ENCODE measurements around the gene EYS.

EYS gene

DNA sequence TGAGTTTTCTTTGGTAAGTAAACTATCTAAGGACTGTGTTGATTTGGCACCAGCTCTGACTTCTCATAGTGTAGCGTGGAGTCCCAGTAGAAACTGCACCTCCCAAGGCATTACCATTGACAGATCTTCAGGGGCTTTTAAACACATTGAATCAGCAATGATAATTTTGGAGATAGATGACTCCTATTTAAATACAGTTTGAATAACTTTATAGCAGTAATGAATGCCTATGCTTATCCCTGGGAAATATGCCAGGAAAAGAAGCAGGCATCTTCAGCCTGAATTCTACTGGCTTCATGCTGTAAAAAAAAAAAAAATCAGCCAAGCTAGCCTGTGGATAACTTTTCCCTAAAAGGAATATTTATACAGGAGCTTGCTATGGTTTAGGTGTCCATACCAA, 895.9 kb downstream of the EYS start:
- DNase-seq, result no peak
- intact Hi-C loops (cut with DNase I), result no loop called here

DNA sequence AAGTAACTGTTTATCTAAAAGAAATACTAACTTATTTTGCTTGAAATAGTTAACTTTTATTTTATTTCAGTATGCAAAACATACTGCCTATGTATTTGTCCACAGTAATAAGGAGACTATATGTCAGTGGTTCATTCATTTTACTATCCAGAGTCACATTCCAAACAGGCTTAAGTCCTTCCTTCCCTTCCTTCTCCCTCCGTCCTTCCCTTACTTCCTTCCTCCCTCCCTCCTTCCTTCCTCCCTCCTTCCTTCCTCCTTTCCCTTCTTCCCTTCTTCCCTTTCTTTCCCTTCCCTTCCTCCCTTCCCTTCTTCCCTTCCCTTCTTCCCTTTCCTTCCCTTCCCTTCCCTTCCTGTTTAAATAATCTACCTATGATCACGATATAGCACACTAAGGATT, 899.2 kb downstream of the EYS start:
- intact Hi-C loops (cut with DNase I), result no loop called here
- DNase-seq, result no peak

DNA sequence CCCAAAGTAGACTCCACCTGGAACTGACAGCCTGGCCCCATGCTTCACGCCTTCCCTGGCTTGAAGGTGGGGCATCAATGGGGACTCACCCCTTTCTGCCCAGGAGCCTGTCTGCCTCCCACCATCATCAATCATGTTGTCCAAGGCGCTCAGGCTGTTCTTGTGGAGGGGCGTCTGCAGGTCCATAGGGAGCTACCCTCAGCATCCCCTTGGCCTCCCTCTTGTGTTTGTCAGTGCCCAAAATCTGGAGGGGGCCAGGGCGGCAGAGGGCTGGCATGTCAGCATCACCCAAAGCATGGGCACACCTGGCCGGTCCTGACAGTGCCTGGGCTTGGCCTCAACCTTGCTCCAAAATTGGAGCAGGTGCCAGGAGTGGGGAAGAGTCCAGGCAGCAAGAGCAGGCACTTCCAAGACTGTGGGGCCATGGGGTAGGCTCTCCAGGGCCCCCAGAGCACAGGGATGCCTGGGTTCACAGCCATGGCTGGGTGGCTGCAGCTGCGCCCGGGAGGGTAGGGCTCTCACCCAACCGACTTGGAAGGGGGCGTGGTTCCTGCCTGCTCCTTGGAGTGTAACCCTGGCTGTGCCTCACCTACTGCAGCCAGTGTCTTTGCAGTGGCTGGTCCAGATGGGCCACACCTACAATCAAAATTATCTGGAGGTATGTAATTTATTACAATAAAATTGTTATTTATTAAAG, 903.4 kb downstream of the EYS start:
- intact Hi-C loops (cut with DNase I), result no loop called here

DNA sequence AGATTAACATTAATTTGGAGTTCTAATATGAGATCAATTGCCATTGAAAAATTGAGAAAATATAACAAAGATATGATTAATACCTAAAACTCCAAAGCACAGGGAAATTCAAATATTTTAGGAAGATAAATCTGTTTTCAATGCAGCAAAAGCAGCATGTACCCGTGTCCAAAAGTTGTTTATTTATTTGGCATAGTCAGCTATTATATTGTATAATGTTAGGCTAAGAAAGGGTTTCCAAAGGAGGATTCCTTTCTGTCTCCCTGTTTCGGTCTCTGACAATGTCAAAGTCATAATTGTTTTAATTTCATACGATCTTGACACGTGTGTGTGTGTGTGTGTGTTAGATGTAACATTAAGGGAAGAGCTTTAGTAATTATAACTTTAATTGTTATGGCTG, 914.5 kb downstream of the EYS start:
- no peak for DNase-seq
- intact Hi-C loops (cut with DNase I), result no loop called here

More for the DNA sequence above, 903.4 kb downstream of the EYS start:
- DNase-seq, result no peak

DNA sequence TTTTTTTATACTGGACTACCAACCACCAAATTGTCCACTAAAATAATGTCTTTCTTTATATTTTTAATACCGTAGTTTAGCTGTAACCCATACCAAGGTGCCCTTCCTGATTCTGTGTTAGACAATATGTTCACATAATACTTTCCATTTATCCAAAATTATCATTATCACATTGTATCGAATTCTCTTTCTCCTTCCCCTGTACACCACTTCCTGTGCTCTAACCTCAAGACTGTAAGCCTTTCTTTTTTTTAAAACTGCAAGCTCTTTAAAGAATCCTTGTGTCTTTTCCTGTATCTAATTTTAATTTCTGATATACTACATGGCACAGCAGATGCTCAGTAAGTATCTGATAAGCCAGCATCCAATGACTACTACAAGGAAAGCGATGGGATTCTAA, 917.5 kb downstream of the EYS start:
- intact Hi-C loops (cut with DNase I), result no loop called here

DNA sequence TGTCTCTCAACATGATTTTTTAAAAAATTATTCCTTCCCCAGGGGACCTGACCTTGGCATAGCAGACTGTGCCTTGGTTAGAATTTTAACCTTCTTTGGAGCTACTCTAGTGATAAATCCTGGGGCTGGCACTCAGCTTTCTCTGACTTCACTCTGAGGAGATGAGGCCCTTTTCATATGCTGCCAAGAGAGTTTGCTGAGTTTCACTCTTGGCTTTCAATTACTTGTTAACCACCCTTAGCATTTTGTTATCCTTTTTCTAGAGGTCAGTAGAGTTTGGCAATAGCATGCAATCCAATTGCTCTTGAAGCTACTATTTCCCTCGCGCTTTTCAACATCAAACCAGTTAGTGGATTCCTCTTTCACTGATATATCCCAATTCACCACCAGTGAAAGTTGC, 920.3 kb downstream of the EYS start:
- no peak for DNase-seq
- intact Hi-C loops (cut with DNase I), result no loop called here

More for the DNA sequence above, 917.5 kb downstream of the EYS start:
- DNase-seq, result no peak

DNA sequence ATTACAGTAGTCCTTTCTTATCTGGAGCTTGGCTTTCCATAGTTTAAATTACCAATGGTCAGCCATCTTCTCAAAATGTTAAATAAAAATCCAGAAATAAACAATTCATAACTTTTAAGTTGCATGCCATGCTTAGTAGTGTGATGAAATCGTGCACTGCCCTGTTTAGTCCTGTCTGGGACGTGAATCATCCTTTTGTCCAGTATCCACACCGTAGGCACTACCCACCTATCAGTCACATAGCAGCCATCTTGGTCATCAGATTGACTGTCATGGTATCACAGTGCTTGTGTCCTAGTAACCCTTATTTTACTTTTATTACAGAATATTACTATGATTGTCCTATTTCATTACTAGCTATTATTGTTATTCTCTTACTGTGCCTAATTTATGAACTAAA, 924.1 kb downstream of the EYS start:
- intact Hi-C loops (cut with DNase I), result no loop called here
- DNase-seq, result no peak

DNA sequence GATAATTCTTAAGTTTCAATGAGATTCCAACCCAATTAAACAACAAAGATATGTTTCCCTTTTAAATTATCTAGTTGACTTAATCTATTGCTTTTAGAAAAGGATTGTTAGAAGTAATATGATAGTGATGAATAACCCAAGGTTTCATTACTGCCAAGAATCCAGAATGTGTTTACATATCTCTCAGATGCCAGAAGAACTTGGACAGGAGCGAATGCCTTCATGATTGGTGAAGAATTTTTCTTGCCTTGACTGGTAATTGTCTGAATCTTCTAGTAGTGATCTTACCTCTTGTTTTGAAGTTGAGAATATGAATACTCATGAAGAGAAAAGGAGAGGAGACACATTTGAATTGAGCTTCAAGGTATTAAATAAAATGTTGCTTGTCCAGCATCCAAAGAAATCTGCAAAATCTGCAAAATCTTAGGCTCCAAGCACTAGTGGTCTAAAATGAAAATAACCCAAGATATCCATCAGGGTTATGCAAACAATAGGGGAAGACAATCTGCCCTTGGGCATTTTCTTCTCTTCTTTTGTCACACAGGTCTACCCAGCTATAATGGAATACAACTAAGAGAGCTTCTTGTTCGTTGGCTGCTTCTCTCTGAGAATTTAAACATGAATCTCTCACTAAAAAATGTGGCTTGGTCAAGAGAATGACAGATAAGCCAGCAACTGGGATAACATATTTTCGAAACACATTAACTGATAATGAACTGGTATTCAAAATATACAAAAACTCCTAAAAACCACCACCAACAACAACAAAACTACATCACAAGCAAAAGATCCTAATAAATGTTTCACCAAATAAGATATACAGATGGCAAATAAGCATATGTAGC, 928.9 kb downstream of the EYS start:
- intact Hi-C loops (cut with DNase I), result no loop called here
- DNase-seq, result no peak

DNA sequence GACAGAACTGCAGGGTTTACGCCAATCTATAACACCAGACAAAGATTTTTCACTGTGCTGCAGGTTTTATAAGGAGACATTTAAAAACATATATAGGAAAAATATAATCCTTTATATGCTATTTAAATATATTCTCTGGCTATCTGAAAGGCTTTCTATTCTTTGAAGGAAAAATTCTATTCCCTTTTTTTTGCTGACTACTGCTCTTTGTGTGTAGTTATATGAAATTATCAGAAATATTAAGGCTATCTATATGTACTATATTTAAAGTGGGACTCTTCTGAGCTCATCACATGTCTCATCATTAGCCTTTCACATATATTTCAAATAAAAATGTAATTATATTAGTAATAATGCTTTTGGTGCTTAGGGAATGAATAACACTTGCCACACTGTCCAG, 930.7 kb downstream of the EYS start:
- intact Hi-C loops (cut with DNase I), result no loop called here
- DNase-seq, result no peak

DNA sequence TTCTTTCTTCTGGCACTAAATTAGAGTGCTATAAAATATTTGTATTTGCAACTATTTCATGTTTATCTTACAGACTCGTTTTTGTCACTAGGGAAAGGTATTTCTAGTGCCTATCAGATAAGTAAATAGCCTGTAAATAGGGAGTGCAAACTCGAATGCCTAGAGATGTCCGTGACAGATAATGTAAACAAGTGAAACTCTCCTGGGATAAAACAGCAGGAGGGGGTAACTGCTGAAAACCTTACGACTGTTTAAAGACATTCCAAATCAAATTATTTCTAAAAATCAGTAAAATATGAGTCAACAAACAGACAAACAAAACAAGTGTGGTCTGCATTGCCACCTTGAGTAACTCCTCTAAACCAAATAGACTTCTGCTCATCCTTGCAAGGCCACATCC, 932.1 kb downstream of the EYS start:
- intact Hi-C loops (cut with DNase I), result no loop called here
- no peak for DNase-seq

DNA sequence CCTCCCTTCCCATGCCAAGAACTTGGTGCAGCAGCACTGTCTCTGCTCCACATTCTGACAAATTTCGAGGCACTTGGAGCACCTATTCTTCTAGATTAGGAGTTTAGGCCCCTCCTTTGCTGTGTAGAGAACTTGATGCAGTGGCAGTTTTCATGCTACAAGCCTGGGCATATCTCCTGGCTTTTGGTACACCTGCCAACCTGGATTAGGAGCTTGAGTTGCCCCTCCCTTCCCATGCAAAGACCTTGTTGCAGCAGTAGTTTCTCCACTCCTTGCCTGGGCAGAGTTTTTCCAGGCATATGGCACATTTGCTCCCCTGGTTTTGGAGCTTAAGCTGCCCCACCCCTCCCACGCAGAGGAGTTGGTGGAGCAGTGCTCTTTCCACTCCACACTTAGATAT, 956.1 kb downstream of the EYS start:
- intact Hi-C loops (cut with DNase I), result no loop called here
- DNase-seq, result no peak

DNA sequence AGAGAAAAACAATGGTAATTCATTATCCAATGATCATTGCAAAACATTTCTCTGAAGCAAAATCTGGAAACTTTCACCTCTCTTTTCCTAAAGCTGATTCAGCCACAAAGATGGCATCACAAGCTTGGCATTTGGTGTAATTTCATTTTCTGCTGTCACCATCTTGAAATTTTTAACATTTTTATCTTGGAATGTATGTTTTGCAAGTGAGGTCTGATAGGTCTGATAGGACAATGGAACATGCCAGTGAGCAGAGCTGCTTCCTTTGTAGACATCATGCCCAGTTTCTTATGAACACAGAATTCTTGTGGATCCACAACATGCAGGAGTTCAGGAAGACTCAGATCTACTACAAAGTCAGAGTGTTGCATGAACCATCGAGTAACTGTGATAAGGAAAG, 969.6 kb downstream of the EYS start:
- intact Hi-C loops (cut with DNase I), result no loop called here
- DNase-seq, result no peak

DNA sequence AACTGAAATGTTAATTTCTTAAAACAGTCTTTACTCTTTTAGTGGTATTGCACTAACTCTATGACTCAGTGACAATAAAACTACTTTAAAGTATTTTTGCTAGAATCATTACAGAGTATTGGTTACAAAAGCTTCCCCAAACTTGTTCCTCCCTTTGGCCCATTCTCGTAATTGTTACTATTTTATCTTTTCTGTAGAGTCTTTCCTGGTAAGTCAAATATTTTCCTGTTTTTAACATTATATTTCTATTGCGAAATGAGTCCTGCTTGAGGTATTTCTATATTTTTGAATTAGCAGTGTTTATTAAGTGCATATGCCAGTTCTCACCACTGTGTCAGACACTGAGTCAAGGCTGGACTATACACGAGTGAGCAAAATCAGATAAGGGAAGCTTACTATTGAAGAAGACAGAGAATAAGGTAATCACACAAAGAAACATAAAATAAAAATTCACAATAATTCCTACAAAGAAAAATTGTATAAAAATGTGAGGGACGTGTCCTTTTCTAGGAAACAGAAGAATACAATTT, 970.5 kb downstream of the EYS start:
- no peak for DNase-seq
- intact Hi-C loops (cut with DNase I), result no loop called here

DNA sequence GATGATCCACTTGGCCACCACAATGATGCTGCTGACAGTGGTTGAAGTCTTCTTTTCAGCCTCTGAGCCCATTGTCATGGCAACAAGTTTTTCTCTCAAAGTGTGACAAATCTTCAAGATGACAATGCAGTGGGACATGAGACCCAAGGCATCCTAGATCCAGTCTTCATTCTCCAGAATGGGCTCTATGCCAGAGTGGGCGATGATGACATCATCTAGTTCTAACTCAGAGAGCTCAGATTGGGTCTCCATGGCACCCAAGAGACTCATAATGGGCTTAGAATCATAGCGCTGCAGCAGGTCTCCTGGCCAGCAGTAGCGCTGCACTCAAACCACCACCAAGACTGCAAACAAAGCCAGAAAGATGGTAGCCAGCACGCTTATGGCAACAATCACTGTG, 973.6 kb downstream of the EYS start:
- intact Hi-C loops (cut with DNase I), result no loop called here

DNA sequence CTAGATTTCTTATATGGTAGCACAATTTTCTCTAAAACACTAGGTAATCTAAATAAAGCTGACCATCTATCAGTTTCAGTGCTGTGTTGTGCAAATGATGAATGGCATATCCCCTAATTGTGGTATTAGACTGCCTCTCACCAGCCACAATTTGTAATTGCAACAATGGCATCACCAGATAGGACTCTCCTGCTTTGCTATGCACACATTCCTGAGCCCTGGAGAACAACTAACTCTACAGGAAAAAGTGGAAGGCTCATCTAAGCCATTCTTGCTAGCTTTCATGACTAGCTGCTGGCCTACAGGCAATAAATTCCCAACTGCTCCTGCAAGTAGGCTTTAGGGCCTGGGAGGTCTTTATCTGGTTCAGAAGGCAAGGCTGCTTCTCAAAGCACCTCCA, 974.1 kb downstream of the EYS start:
- DNase-seq, result no peak
- intact Hi-C loops (cut with DNase I), result no loop called here

More for the DNA sequence above, 973.6 kb downstream of the EYS start:
- DNase-seq, result no peak

DNA sequence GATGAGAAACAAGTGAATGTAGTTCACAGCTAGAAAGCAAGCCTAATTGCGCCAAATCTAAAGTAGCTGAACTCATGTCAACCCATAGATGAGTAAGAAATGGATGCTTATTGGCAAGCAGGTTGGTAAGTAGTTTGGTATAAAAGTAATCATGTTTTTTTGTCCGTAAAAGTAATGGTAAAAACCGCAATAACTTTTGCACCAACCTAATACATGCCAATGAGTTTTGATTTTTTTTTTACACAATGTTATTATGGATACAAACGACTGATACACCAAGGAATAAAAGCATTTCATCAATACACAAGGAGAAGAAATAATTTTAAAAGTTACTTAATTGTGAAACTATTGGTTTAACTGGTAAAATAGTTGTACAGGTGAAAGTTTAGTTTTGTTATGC, 977.5 kb downstream of the EYS start:
- intact Hi-C loops (cut with DNase I), result no loop called here
- DNase-seq, result no peak

DNA sequence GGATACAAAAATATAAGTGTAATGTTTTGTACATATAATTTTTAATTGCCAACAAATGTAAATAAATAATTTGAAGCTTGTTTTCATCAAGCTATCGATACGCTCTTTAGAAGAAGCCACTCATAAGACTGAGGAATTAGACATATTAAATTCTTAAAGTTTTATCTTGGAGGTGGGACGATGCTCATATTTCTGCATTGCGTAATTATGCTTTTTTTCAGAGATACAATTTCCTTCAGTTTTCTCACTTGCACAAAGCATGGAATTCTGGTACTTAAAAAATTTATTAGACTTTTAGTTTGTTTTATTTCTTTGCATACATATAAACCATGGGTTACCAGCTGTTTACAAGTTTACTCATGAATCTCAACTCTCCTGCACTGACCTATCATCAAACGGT, 980.0 kb downstream of the EYS start:
- intact Hi-C loops (cut with DNase I), result no loop called here
- DNase-seq, result no peak

DNA sequence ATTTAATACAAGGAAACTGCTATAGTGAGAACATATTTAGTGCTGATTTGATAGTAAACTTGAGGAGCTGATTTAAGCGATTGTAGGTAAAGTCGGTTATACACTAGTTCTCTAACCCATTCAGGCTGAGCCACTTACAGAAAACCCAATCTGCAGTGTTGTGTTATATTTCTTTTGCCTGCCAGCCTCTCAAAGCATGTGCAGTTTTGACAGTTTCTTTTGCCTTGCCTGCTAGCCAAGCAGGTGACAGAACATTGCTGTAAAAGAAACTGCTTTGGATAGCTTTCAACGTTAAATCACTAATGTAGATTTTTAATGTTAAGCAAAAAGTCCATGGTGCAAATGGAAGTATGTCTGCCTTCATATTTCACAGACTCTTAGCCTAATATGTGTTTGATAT, 982.9 kb downstream of the EYS start:
- intact Hi-C loops (cut with DNase I), result no loop called here
- DNase-seq, result no peak

DNA sequence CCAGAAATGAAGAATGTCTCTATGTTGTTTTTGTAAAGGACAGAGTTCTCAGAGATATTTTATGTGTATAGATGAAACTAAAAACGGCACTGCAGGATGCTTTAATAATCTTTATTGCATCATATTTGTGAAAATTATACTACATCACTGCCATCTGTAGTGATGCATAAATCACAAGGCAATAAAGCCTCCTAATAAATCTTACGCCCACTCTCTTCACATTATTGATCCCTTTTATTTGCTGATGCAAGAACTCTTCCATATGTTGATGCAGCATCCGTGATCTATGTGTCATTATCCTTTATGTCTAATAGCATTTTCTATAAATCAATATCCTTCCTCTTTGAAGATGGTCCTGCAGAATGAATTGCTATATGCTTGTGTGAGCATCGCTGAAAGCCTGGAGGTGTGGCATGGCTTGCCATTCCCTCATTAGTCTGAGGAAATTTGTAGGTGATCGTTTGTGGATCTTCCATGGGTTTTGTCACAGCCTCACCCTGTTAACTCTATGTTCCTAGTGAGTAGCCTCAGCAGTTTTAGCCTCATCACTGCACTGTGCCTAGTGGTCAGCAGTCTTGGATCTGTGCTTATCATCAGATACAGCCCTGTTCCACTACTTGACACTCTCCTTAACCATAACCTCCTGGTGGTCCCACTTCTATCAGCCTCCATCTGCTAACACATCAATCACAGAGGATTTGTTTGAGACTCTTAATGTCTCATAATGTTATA, 983.5 kb downstream of the EYS start:
- DNase-seq, result no peak
- intact Hi-C loops (cut with DNase I), result no loop called here

DNA sequence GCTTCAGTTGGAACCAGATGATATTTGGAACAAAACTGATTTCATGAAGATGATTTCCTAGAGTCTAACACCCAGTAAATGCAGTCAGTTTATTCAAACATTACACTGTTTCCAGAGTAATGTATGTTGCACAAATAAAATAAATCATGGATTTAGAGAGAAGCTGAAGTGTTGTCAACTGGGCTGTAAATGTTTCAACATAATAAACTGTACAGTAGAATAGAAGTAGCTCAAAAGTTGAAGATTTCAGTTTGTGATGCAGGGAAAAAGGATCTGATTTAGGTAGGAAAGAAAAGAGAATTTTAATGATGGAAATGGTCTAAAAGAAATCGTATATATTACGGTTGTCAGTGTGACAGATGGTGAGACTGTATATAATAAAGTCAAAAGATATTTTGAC, 985.2 kb downstream of the EYS start:
- intact Hi-C loops (cut with DNase I), result no loop called here

More for the DNA sequence above, 985.2 kb downstream of the EYS start:
- no peak for DNase-seq

Data from head of caudate nucleus (tissue), 42 donors.